Measurements from ENCODE around the gene SLC2A6. TPM values are rescaled to one million over a fixed set of nuclear protein-coding genes. Genes with fewer than 3 reads are reported as not detected.
"Not testable (repeated sequence)": the region's sequence is repeated elsewhere in the genome, so short reads cannot be mapped to it uniquely, and the experiment has no call there.

Gene SLC2A6
- total RNA-seq, 3 donors from 2014 or later, result 1.8 to 2.0 (median 1.8) TPM

- no peak for DNase-seq (ENCODE audit: low spot score in 2 of 2)
- TF ChIP-seq POLR2A (IDR thresholded peaks at IDR 0.05) (no peak), CTCF (IDR thresholded peaks at IDR 0.05) (no peak), POLR2AphosphoS5 (IDR thresholded peaks at IDR 0.05) (no peak)
- H3K4me1 ChIP-seq, result no peaks in the 10 kb centered on the region
- H3K4me3 ChIP-seq, result no peak overlapping the region
- no peak overlapping the region for H3K27ac ChIP-seq
- no peaks in the 10 kb centered on the region for H3K36me3 ChIP-seq
- no peaks in the 10 kb centered on the region for H3K9me3 ChIP-seq
- intact Hi-C loops (cut with DNase I; ENCODE audit: low total_unique reads), result no loop called here
- H3K27me3 ChIP-seq, result no peaks in the 10 kb centered on the region
Measured at GRCh38 chr9:133453651-133454050, 25.2 kb downstream of the SLC2A6 start.

GRCh38 chr9:133452562-133452961 lies 26.3 kb downstream of the SLC2A6 start:
- Histone ChIP-seq H3K27me3 (no peaks in the 10 kb centered on the region), H3K4me3 (no peak overlapping the region), H3K36me3 (no peaks in the 10 kb centered on the region), H3K9me3 (no peaks in the 10 kb centered on the region), H3K27ac (no peak overlapping the region), H3K4me1 (no peaks in the 10 kb centered on the region)
- intact Hi-C loops (cut with DNase I; ENCODE audit: low total_unique reads), result no loop called here
- TF ChIP-seq POLR2AphosphoS5 (IDR thresholded peaks at IDR 0.05) (no peak), POLR2A (IDR thresholded peaks at IDR 0.05) (no peak), CTCF (IDR thresholded peaks at IDR 0.05) (no peak)
- DNase-seq (ENCODE audit: low spot score in 2 of 2), result no peak

DNA sequence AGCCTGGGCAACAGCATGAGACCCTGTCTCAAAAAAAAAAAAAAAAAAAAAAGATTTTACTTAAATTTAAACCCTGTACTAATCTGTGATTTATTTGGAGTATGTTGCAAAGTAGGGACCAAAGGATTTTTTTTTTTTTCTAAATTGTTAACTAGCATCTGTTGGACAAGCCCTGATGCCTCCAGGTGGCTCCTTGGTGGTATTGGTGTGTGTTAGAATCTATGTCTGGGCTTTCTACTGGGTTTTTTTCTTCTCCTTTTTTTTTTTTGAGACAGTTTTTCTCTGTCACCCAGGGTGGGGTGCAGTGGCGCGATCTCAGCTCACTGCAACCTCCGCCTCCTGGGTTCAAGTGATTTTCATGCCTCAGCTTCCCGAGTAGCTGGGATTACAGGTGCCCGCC lies 27.0 kb downstream of the SLC2A6 start:
- H3K27me3 ChIP-seq; intact Hi-C loops (cut with DNase I; ENCODE audit: low total_unique reads); H3K4me3 ChIP-seq; H3K36me3 ChIP-seq; H3K9me3 ChIP-seq; DNase-seq (ENCODE audit: low spot score in 2 of 2); H3K27ac ChIP-seq; H3K4me1 ChIP-seq: not testable (repeated sequence)

DNA sequence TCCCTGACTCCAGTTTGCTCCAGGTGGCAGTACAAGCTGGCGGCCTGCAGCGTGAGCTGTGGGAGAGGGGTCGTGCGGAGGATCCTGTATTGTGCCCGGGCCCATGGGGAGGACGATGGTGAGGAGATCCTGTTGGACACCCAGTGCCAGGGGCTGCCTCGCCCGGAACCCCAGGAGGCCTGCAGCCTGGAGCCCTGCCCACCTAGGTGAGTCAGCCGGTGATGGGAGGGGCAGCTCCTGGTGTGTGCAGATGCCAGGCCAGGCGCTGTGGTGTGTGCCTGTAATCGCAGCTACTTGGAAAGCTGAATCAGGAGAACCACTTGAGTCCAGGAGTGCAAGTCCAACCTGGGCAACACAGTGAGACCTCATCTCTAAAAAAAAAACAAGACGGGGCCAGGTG lies 29.1 kb downstream of the SLC2A6 start:
- Histone ChIP-seq H3K36me3 (no peaks in the 10 kb centered on the region), H3K27me3 (no peaks in the 10 kb centered on the region), H3K27ac (no peak overlapping the region), H3K4me1 (no peaks in the 10 kb centered on the region), H3K9me3 (no peaks in the 10 kb centered on the region), H3K4me3 (no peak overlapping the region)
- intact Hi-C loops (cut with DNase I; ENCODE audit: low total_unique reads), result no loop called here
- DNase-seq (ENCODE audit: low spot score in 2 of 2), result peak in 1 of 2 donors; percentile 49
- TF ChIP-seq POLR2AphosphoS5 (IDR thresholded peaks at IDR 0.05) (no peak), CTCF (IDR thresholded peaks at IDR 0.05) (no peak), POLR2A (IDR thresholded peaks at IDR 0.05) (no peak)

DNA sequence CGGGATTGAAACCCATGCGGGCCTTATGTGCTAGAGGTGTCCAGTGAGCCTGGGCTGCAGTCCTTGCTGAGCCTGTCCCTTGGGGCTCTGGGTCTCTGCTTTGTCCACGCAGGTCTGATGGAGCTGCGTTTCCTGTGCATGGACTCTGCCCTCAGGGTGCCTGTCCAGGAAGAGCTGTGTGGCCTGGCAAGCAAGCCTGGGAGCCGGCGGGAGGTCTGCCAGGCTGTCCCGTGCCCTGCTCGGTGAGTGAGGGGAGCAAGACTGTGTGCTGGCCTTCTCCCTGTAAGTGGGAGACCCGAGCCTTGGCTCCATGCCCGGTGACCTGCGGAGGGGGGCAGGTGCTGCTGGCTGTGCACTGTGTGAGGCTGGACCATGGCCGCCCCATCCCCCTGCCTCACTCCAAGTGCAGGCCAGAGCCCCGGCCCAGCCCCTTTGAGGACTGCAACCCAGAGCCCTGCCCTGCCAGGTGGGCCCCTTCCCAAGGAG lies 30.4 kb downstream of the SLC2A6 start:
- TF ChIP-seq CTCF (IDR thresholded peaks at IDR 0.05) (no peak), POLR2A (IDR thresholded peaks at IDR 0.05) (no peak), POLR2AphosphoS5 (IDR thresholded peaks at IDR 0.05) (no peak)
- intact Hi-C loops (cut with DNase I; ENCODE audit: low total_unique reads), result no loop called here
- H3K27me3 ChIP-seq, result no peaks in the 10 kb centered on the region
- H3K4me3 ChIP-seq, result no peak overlapping the region
- no peaks in the 10 kb centered on the region for H3K36me3 ChIP-seq
- no peak for DNase-seq (ENCODE audit: low spot score in 2 of 2)
- no peaks in the 10 kb centered on the region for H3K4me1 ChIP-seq
- no peaks in the 10 kb centered on the region for H3K9me3 ChIP-seq
- no peak overlapping the region for H3K27ac ChIP-seq

Measured in breast epithelium (tissue), 4 donors.